BE2C (cell line): Measurements from ENCODE around the gene DUSP8.

Source experiments
- DNase-seq: peaks from one replicate; pipeline ENCODE4 v3.0.0-alpha.2; 2020
- H3K27me3 ChIP-seq: fragments of 250-450 bp; sonication (Bioruptor Pico); 2 replicates; pipeline ENCODE4 v1.5.1; 2020; ENCODE audit warnings: mild to moderate bottlenecking
- H3K36me3 ChIP-seq: fragments of 250-450 bp; sonication (Bioruptor Pico); 2 replicates; pipeline ENCODE4 v1.5.1; 2020; ENCODE audit warnings: mild to moderate bottlenecking
- H3K4me1 ChIP-seq: fragments of 250-450 bp; sonication (Bioruptor Pico); 2 replicates; pipeline ENCODE4 v1.5.1; 2020
- H3K4me3 ChIP-seq: 2 replicates; pipeline ENCODE4 v1.5.1; 2011; ENCODE audit warnings: low read depth, low read length
- H3K9me3 ChIP-seq: fragments of 250-450 bp; sonication (Bioruptor Pico); 2 replicates; pipeline ENCODE4 v1.5.1; 2020
- TF ChIP-seq, protein P1 (sequence below): IDR thresholded peaks from 2 replicates; pipeline ENCODE4 v1.5.1; 2012; ENCODE audit warnings: mild to moderate bottlenecking, low read depth, low read length

Gene DUSP8

DNA sequence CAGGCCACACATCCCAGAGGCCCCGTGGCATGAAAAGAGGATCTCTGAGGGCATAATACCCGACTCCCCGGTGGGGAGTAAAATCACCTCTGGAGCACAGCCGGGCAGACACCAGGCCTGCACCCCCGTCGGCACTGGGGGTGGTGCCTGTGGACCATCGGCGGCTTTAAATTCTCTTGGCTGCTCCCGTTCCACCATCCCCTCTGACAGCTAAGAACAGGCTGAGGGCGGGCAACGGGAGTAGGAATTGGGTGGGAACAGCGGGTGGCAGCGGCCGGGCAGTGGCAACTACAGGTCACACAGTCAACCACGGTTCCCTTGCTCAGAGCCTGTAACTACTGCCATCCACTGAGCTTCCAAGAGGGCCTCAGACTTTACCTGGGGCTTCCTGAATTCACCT is 45.3 kb downstream of the DUSP8 start:
- H3K4me1 ChIP-seq = 0 out of 2 replicates have a peak, but pooled peaks cover 2% of the 10 kb centered on the region
- DNase-seq = no peak
- H3K4me3 ChIP-seq = no peak overlapping the region
- no peaks in the 10 kb centered on the region for H3K9me3 ChIP-seq
- H3K36me3 ChIP-seq = no peaks in the 10 kb centered on the region
- TF ChIP-seq, protein P1, sequence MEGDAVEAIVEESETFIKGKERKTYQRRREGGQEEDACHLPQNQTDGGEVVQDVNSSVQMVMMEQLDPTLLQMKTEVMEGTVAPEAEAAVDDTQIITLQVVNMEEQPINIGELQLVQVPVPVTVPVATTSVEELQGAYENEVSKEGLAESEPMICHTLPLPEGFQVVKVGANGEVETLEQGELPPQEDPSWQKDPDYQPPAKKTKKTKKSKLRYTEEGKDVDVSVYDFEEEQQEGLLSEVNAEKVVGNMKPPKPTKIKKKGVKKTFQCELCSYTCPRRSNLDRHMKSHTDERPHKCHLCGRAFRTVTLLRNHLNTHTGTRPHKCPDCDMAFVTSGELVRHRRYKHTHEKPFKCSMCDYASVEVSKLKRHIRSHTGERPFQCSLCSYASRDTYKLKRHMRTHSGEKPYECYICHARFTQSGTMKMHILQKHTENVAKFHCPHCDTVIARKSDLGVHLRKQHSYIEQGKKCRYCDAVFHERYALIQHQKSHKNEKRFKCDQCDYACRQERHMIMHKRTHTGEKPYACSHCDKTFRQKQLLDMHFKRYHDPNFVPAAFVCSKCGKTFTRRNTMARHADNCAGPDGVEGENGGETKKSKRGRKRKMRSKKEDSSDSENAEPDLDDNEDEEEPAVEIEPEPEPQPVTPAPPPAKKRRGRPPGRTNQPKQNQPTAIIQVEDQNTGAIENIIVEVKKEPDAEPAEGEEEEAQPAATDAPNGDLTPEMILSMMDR = no peak
- no peaks in the 10 kb centered on the region for H3K27me3 ChIP-seq

DNA sequence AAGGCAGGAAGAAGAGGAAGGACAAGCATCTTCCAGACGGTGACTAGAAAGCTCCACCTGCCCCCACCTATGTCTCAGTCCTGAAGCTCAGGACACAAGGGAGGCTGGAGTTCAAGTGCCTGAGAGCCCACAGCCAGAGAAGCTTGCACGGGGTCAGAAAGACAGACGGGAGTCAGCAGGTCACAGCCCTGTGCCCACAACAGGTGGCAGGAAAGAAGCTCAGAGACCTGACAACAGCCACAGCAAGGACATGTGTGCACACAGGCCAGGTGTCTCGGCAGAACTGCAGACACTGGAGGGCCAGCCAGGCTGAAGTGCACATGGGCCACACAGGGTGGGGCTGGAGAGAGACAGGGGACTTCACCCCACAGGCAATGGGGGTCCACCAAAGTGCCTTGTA is 48.3 kb downstream of the DUSP8 start:
- TF ChIP-seq, protein P1 = no peak
- no peaks in the 10 kb centered on the region for H3K36me3 ChIP-seq
- no peaks in the 10 kb centered on the region for H3K27me3 ChIP-seq
- H3K9me3 ChIP-seq = no peaks in the 10 kb centered on the region
- DNase-seq = no peak
- H3K4me1 ChIP-seq = no peaks in the 10 kb centered on the region
- H3K4me3 ChIP-seq = no peak overlapping the region

DNA sequence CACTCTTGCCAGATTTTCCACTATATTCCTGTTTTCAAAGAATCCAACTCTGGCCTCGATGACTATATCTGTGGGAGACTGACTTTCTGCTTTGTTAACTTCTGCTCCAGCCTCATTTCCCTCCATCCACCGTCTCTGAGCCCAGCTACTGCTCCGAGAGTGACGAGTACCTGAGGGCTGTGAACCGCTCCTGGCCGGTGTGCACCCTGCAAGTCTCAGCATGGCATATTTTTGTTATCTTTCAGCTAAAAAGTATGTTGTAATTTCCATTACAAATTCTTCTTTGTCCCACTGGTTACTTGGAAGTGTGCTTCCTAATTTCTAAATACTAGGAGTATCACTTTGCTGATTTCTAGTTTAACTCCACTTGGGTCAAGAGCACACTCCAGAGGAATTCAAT is 49.0 kb downstream of the DUSP8 start:
- no peaks in the 10 kb centered on the region for H3K27me3 ChIP-seq
- DNase-seq = no peak
- H3K4me1 ChIP-seq = no peaks in the 10 kb centered on the region
- H3K4me3 ChIP-seq = no peak overlapping the region
- no peaks in the 10 kb centered on the region for H3K9me3 ChIP-seq
- TF ChIP-seq, protein P1 = no peak
- no peaks in the 10 kb centered on the region for H3K36me3 ChIP-seq

DNA sequence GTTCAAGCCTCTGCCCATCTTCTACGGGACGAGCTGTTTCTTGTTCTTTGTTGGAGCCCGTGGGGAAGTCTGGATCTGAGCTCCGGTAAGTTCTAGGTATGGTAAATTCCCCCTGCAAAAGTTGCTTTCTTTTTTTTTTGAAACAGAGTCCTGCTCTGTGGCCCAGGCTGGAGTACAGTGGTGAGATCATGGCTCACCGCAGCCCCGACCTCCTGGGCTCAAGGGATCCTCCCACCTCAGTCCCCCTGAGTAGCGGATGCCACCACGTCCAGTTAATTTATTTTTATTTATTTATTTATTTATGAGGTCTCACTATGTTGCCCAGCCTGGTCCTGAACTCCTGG is 50.0 kb downstream of the DUSP8 start:
- TF ChIP-seq, protein P1 = no peak
- Histone ChIP-seq H3K36me3 (no peaks in the 10 kb centered on the region), H3K4me3 (no peak overlapping the region), H3K27me3 (no peaks in the 10 kb centered on the region), H3K4me1 (no peaks in the 10 kb centered on the region), H3K9me3 (no peaks in the 10 kb centered on the region)
- no peak for DNase-seq

DNA sequence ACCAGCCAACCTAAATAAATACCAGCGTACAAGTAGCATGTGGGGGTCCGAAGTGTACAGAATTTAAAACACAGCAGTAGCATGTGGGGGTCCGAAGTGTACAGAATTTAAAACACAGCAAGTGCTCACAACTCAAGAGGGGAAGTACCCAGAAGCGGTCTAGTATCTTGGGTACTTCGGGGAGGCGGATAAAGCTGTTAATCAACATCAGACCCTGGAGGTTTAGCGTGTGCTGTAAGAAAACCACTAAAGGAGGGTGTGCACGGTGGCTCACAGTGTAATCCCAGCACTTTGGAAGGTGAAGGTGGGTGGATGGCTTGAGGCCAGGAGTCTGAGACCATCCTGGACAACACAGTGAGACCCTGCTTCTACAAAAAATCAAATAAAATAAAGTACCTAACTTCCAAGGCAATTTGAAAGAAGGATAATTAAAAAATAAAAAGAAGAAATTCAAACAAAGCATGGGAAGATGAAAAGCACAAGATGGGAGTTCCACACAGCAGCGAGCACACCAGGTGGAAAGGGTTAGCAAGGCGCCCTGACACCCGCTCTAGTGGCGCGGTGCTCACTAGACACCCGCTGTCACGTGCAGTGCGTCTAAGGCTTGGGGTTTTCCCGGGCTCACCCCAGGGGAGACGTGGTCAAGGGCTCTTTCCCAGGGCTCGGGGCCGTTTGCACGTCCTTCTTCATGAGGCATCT is 50.5 kb downstream of the DUSP8 start:
- no peaks in the 10 kb centered on the region for H3K9me3 ChIP-seq
- TF ChIP-seq, protein P1 = no peak
- no peaks in the 10 kb centered on the region for H3K4me1 ChIP-seq
- H3K36me3 ChIP-seq = no peaks in the 10 kb centered on the region
- H3K4me3 ChIP-seq = no peak overlapping the region
- DNase-seq = no peak
- no peaks in the 10 kb centered on the region for H3K27me3 ChIP-seq

DNA sequence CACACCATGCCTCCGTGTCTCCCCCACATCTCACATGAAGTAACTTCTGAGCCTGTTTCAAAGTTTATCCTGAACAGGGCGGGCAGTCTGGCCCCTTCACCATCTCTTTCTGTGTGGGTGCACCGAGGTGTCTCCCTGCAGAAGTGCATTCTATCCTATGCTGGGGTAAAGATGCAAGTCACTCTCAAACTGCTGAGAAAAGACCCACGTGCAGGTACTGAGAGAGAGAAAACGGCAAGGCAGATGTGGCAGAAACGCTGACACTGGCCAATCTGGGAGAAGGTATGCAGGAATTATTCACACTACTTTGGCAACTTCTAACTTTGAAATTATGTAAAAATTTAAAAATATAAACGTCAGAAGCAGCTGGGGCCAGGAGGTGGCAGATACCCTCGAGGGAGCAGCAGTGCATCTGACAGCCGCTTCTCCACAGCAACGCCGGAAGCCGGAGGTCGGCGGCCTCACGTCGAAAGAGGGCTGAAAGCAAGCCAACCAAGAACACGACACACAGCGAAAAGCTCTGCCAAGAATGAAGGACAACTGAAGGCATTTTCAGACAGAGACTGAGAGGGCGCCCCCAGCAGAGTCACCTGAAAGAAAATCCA is 51.3 kb downstream of the DUSP8 start:
- H3K36me3 ChIP-seq = no peaks in the 10 kb centered on the region
- no peaks in the 10 kb centered on the region for H3K27me3 ChIP-seq
- no peak for DNase-seq
- no peak overlapping the region for H3K4me3 ChIP-seq
- no peaks in the 10 kb centered on the region for H3K9me3 ChIP-seq
- H3K4me1 ChIP-seq = no peaks in the 10 kb centered on the region
- TF ChIP-seq, protein P1 = no peak
